GM19397 (cell line): ENCODE data around the gene PDZD4.

Source experiments
- ATAC-seq: cut with Tn5 transposase; IDR thresholded peaks from one replicate; pipeline ENCODE4 v1.9.1; 2021; ENCODE audit warnings: mild to moderate bottlenecking, moderate library complexity; ENCODE audit not compliant: unreplicated experiment

Gene PDZD4

DNA sequence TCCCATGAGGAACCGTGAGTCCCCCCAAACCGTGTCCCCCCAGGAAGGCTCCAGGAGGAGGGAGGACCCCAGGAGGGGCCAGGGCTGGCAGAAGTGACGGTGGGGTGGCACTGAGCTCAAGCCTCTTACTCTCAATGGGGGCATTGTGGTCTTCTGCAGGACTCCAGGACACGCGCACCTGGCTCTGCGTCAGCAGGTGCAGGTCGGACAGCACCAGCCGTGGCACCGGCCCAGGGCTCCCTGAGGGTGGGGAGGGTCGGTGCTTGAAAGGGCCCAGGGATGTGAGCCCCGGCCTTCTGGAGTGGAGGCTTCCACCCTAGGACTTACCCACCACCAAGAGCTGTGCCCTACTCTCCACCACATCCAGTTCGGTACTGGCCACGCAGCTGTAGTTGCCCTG, 37.3 kb upstream of the PDZD4 start:
- ATAC-seq = no peak

DNA sequence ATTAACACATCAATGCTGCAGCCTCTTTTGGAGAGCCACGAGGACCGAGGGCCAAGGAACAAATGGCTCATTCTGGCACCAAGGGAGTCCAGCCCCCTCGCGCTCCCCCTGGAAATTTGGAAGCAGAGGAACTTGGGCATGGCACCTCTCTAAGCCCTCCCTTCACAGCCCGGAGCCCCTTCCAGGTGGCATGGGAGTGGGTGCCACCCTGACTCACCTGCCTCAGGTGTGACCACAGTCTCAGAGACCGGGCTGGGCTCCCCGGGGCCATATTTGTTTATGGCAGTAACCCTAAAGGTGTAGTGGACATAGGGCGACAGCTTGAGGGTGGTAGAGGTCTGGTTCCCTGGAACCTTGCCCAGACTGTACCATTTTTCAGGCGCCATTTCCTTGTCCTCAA, 36.8 kb upstream of the PDZD4 start:
- ATAC-seq = no peak

DNA sequence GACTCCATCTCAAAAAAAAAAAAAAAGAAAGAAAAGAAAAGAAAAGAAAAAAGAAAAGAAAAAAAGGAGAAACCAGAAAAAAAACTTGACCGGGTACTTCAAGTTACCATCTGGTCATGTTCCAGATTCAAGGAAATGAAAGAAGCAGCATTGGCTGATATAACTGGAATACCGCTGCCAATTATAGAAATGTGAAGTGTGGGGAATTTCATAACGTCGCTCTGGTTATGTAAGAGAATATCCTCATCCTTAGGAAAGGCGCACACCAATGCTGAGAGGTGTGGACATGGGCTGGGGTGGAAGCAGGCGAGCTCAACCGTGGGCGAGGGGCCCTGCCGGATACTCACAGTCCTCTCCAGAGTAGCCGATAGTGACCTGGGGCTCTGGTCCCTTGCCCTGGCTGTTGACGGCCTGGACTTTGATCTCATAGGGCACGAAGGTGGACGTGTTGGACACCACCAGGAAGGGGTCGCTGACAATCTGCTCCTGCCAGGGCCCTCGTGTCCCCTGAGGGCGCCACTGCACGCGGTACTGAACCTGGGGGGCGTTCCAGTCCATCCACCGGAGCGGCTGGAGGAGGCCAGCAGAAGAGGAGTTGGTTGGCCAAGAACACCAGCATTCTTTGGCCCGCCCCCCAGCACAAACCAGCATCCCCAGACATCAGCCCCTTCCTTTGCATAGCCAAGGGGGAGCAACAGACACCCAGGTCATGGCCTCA, 36.1 kb upstream of the PDZD4 start:
- ATAC-seq = no peak

DNA sequence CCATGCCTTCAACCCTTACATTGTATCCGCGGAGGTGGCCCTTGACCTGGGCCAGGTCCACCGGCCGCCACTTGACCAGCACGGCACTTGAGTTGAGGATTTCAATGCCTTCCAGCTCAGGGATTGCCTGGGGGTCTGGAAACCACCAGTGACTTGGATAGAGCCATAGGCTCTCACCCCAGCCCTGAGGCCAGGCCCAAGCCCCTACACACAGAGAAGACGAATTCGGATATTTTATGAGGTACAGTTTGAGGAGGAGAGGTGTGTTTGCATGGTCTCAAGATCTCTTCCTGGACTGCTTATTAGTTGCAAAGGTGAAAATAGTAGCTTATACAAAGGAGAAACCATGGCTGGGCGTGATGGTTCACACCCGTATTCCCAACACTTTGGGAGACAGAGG, 35.3 kb upstream of the PDZD4 start:
- no peak for ATAC-seq

DNA sequence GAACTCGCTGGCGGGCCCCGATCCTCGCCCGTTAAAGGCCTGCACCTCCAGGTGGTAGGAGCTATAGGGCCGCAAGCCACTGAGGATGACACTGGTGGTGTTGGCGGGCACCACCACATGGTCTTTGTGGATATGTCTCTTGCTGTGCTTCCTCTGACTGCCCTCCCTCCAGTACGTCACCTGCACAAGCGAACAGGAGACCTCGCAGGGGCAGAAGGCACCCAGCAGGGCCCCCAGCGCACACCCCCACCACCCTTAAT, 34.9 kb upstream of the PDZD4 start:
- ATAC-seq = no peak

DNA sequence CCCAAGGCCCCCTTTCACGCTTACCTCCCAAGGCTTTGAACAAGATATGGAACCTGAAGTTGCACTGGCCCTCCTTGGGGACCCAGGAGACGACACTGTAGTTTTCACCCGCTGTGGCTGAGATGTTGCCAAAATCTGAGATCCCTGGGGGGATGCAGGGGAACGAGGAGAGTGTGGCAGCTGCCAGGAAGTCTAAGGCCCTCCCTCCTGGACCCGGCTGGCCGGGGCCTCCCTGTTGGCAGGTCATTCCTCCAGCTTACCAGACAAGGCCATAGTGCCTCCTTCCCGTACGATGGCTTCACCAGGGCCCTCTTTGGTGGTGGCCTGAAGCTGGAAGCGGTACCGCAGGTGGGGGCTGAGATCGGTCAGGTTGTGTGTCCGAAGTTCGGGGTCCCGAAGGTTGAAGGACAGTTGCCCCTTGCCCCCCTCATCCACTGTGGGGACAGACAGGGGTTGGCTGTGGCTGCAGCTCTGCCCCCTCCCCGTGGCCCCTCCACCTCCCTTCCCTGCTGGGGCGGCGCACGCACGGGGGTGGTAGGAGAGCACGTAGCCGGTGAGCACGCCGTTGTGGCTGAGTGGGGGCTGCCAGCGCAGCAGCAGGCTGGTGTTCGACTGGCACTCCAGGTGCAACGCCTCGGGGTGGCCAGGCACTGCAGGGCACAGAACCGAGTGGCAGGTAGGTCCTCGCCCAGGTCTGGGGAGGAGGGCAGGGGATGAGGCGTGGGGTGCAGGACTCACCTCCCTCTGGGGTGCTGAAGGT, 34.4 kb upstream of the PDZD4 start:
- no peak for ATAC-seq

DNA sequence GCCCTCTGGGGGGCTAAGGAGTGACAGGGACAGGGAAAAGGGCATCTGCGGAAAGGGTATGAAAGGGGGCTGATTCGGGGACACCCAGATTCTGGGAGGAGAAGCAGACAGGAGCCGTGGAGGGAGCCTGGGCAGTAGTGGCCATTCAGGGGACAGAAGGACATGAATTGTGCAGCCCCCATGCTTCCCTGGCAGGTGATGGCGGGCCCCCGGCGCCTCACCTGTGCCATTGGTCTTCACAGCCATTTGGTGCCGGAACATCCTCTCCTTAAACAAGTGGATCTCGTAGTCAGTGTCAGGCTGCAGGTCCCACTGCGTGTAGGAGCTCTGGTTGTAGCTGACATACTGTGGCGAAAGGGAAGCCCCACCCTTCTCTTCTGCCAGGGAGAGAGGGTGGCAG, 33.8 kb upstream of the PDZD4 start:
- ATAC-seq = no peak

DNA sequence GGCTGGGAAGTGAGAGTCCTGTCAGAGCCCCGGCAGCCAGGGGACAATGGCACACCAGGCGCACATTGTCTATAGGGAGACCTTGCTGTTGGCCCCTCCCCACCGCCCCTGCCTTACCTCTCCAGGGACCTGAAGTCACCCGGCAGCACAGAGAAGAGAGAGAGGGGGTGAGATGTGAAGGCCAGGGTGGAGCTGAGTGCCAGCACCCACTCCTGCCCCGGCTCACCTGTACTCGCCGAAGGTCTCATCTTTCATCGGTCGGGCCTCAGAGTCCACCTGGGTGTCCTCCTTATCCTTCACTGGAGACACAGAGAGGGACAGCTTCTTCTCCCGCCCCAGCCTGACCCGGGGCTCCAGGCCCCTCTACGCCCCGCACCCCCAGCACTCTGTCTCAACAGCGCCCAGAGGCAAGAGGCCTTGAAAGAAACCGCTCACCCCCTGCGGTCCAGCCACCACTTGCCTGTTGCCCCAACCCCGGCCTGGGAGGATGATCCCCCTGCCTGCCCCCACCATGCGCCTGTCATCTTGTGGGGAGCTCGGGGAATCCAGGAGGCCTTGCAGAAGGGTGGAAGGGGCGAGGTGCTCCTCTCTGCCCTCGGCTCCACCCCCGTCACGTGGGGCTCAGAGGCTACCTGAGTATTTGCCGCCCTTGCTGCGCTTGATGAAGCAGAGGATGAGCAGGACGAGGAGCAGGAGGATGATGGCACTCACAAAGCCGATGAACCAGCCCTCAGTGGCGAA, 33.1 kb upstream of the PDZD4 start:
- no peak for ATAC-seq

DNA sequence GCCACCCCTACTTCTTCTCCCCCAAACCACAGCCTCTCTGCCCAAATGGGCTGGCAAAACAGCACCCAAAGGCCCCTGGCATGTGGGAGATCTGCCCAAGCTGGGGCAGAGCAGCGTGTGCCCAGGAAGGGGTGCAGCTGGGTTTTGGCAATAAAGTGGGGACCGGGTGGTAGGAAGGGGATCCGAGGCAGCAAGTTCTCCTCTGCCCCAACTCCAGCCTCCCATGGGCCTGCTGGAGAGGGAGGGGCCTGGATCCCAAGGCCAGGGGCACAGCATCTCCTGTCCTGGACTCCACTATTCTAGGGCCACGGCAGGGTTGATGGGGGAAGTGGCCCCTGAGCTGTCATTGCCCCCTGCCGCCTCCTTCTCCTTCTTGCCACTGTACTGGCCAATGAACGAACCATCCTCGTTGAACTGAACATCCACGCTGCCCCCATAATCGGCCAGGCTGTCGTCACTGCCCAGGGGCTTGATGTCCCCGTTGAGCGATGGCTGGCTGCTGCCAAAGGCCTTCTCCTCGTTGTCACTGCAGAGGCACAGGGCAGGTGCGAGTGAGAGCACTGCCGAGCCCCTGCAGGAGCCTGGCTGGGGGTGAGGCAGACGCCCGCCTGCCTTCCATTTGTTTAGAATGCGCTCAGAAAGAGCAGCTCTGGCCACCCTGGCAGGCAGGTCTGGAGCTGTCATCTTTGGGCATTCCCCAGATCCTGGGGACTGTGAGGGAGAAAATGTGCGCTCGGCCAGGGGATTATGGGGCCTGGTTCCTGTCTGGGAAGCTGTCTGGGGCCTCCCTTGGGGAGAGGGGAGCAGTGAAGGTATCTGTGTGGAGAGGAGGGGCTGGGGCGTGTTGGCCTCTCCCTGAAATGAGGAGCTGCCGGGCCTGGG, 32.3 kb upstream of the PDZD4 start:
- ATAC-seq = no peak

DNA sequence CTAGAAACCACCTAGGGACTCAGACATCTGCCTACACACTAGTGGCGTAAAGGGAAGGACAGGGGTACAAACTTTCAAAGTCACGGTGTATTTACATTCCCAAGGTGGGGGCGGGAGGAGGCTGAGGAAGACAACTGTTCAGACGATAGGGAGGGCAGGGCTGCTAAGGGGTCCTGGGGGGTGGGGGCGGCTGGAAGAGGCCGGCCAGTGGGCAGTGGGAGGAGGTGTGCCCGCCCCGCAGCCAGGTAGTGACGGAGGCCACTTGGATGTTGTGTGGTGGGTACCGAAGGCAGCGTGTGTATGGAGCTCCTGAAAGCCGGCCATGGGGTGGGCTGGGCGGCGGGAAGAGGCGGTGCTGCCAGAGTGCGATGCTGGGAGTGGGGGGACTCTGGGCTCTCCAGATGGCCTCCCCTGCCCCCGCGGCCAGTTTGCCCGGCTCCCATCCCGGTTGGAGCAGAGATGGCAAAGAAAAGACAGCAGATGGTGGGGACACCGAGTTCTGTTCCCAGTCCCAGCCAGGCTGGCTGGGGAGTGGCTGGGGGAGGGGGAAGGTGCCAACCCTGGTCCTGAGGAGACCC, 31.5 kb upstream of the PDZD4 start:
- no peak for ATAC-seq

DNA sequence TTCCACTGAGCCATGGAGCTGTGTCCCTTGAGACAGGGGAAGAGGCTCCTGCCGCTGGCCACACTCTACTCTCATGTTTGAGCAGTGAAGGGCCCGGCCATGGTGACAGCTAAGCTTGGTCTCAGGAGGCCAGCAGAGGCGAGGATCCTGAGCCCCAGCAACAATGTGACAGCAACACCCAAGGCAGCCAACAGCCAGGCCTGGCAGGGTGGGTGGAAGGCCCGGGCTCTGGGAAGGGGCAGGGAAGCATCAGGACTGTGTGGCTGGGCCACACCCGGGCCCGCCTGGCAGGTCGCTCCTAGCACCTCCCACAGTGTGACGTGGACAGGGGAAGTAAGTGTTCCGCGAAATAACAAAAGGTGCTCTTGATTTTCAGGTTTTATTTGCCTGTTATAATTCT, 30.8 kb upstream of the PDZD4 start:
- no peak for ATAC-seq

DNA sequence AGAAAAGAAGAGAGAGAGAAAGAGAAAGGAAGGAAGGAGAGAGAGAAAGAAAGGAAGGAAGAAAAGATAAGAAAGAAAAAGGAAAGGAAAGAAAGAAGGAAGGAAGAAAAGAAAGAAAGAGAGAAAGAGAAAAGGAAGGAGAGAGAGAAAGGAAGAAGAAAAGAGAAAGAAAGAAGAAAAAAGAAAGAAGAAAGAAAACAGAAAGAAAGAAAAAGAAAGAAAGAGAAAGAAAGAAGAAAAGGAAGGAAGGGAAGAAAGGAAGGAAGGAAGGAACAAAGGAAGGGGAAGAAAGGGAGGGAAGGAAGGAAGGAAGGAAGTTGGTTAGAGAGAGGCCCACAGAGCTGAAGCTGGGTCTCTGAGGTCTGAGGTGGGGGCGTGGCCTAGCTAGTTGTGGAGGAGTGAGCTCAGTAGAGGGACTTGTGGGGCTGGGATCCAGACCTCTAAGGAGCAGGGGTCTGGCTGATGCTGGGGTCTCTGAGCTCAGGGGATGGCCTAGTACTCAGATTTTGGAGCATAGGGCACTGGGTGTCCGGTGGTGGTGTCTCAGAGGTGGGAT, 27.1 kb upstream of the PDZD4 start:
- ATAC-seq = no peak

DNA sequence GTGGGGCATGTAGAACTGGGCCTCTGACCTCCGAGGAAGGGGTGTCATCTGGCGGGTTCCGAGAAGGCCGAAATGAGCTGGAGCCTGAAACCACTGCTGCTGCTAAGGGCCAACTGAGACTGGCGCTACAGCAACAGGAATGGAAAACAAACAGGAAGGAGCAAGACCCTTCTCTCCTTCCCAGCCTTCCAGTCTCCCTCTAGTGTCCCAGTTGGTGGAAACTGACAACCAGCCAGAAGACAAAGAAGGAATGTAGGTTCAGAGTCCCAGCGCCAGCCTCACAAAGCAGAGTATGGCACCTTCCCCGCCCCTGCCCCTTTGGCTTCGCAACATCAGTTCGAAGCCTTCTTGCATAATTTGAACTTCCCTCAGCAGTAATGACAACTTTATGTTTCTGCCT, 24.4 kb upstream of the PDZD4 start:
- ATAC-seq = no peak

DNA sequence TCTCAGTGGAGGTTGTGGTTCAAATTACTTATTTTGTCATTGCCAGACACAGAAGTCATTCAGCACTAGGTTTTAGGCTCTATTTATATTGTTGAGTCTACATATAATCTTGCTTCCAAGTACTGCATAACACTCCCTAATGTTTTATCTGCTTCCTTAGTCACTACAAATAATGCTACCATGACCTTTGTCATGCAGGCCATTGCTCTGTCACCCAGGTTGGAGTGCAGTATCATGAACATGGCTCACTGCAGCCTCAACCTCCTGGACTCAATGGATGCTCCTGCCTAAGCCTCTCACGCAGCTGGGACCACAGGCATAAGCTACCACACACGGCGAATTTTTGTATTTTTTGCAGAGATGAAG, 23.5 kb upstream of the PDZD4 start:
- ATAC-seq = no peak

DNA sequence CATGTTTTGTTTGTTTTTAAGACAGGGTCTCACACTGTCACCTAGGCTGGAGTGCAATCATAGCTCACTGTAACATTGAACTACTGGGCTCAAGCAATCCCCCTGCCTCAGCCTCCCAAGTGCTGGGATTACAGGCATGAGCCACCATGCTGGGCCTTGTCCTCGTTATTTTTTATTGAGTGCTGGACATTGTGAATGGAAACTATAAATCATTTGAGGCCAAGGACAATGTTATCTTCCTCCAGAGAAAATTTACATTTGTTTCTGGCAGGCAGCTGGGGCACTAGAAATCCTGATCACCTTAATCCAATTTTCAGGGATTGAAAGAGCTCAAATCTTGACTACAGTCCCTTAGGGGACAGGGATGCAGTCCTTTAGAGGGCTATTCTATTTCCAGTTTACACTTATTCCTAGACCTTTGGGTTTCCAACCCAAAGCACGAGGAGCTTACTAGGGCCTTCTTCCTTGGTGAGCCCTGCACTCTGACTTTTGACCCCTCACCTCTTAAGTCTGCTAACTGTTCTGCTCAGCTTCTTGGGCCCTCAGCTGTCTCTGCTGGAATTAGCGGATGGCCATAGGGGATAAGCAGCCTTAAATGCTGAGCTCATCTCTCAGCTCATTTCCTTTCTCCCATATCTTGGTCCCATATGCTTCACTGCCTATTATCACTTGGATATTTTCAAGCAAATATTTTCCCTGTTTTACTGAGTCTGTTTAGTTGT, 23.0 kb upstream of the PDZD4 start:
- no peak for ATAC-seq

DNA sequence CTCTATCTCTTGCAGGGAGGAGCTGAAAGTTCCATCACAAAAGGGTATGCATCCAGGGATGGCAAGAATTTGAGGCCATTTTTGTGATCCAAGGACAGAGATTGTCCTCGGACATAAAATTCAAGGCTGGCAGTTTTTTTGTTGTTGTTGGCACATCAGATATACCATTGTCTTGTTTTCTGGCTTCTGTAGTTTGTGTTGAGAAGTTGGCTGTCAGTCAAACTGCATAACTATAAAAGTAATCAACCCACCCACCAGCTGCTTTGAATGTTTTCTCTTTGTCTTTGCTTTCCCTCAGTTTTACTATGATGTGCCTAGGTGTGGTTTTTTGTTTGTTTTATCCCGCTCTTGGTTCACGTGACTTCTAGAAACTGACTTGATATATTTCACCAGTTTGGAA, 21.6 kb upstream of the PDZD4 start:
- no peak for ATAC-seq

DNA sequence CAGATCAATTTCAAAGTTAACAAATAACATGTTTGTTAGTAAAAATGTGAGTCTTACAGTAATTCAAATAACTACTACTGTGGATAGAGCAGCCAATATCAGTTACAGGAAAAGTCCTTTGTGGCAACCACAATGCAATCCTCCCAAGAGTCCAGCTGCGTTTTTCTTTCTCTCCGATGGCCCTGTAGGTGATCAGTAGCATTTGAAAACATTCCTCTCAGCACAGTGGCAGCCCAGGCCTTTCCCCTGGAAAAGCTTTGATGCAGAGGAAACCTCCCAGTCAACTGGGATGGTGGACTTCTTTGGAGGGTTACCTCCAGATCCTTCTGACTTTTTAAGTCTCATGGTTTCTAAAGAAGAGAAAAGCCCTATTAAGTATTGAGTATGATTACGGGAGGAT, 18.0 kb upstream of the PDZD4 start:
- ATAC-seq = no peak

DNA sequence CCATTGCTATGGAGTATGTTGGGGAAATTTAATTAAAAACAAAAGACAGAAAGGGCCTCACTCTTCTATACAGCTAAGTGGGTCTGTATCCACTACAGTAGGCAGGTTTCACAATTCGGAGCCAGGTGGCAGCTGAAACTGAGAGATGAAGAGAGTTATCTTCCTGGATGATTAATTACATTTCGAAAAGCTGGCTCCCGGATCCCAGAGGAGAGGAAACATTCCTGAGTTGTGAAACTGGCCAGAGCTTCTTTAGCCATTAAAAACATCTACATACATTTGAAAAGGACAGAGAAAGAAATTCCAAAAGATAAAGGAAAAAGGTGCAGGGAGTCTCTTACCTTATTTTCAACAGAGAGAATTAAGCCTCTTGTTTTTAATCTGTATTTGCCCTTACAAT, 15.5 kb upstream of the PDZD4 start:
- no peak for ATAC-seq

DNA sequence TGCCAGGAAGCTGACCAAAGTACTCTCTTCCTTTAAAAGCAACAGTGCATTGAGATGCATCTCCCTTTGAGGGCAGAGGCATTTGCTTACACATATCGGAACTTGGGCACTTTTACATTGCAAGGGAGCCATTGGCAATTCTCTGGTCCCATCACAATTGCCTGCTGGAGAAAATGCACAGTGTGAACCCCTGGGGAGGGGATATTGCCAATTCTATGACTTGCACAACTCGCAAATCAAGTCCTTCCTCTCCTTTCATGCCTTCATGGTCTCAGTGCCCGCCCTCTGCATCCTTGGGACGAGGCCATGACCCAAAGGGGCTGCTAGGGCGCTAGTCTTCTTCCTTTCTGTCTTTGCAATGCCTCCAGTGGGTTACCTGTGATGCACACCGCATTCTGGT, 14.9 kb upstream of the PDZD4 start:
- ATAC-seq = no peak

DNA sequence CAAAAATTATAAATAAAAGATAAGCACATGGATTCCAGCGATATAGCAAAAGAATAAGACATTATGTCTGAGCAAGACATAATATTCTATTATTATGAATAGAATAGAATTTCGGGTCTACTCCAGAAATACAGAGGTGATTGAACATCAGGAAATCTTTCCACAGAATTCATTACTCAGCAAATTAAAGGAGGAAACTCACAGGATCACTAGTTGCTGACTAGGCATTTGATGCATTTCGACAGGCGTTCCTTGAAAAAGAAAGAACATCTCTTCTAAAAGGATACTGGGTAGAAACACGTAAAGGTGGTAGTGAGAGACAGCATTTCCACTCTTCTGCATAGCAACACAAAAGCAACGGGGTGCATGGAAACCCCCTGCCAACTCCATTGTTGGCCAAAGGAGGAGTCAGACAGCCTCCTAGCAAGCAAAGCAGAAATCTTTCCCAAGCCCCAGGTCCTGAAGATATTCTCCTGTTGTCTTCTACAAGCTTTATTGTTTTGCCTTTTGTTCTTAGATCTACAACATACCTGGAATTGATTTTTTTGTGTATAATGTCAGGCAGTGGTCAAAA, 14.3 kb upstream of the PDZD4 start:
- ATAC-seq = no peak
